Endometrial microvascular endothelial cells (primary cell): ENCODE measurements around the gene NRF1. TPM values are rescaled to one million over a fixed set of nuclear protein-coding genes. Genes with fewer than 3 reads are reported as not detected.

Source experiments
- in situ Hi-C: cut with HindIII; loops from 2 replicates; pipeline ENCODE4 v1.10.0; 2017; ENCODE audit warnings: low sequenced_read_pairs, low pct_unique_long_range_greater_than_20kb; ENCODE audit errors: inconsistent ontology term
- total RNA-seq: library from RNA; depleted of rRNA; stranded (reverse); fragments of >200 nt; gene quantifications from one replicate; pipeline ENCODE4 v1.2.3, GENCODE V29; 2015; ENCODE audit errors: inconsistent ontology term

Gene NRF1
- total RNA-seq, 1 donor from 2014 or later: 8.4 TPM

- in situ Hi-C loops: no loop called here
Measured at GRCh38 chr7:129751916-129752315, 140.4 kb downstream of the NRF1 start.

- in situ Hi-C loops: no loop called here
Measured at GRCh38 chr7:129752760-129753159, 141.2 kb downstream of the NRF1 start.

- in situ Hi-C loops: no loop called here
Measured at GRCh38 chr7:129754406-129754805, 142.9 kb downstream of the NRF1 start.

GRCh38 chr7:129757991-129758390, 146.5 kb downstream of the NRF1 start:
- in situ Hi-C loops: no loop called here

GRCh38 chr7:129762387-129762969, 151.0 kb downstream of the NRF1 start:
- in situ Hi-C loops: no loop called here

- in situ Hi-C loops: no loop called here
Measured at GRCh38 chr7:129764247-129765084, 152.9 kb downstream of the NRF1 start.

- in situ Hi-C loops: no loop called here
Measured at GRCh38 chr7:129765352-129765751, 153.8 kb downstream of the NRF1 start.

GRCh38 chr7:129767120-129768015, 155.8 kb downstream of the NRF1 start:
- in situ Hi-C loops: no loop called here

GRCh38 chr7:129768614-129769399, 157.3 kb downstream of the NRF1 start:
- in situ Hi-C loops: no loop called here

- in situ Hi-C loops: no loop called here
Measured at GRCh38 chr7:129769400-129769774, 157.9 kb downstream of the NRF1 start.

GRCh38 chr7:129769866-129770808, 158.6 kb downstream of the NRF1 start:
- in situ Hi-C loops: no loop called here

- in situ Hi-C loops: no loop called here
Measured at GRCh38 chr7:129771201-129771927, 159.8 kb downstream of the NRF1 start.

GRCh38 chr7:129771928-129772479, 160.5 kb downstream of the NRF1 start:
- in situ Hi-C loops: no loop called here

GRCh38 chr7:129772646-129773280, 161.2 kb downstream of the NRF1 start:
- in situ Hi-C loops: no loop called here

- in situ Hi-C loops: no loop called here
Measured at GRCh38 chr7:129773328-129773731, 161.8 kb downstream of the NRF1 start.

GRCh38 chr7:129773871-129774270, 162.4 kb downstream of the NRF1 start:
- in situ Hi-C loops: no loop called here
